SK-N-SH treated with all-trans-retinoic acid at 6 μM for 48 hours (cell line): ENCODE data around the gene NEUROG1.

ENCODE experiments used
- ATAC-seq: fragments of 200-7000 bp; cut with Tn5 transposase; 3 replicates; pipeline ENCODE4 v1.9.1; 2020; ENCODE audit warnings: mild to moderate bottlenecking, moderate library complexity
- ARNTL ChIP-seq: fragments of 450-650 bp; formaldehyde crosslinking; IDR thresholded peaks from 2 replicates; pipeline ENCODE4 v1.5.0; 2020; ENCODE audit warnings: low read depth, mild to moderate bottlenecking, moderate library complexity, borderline replicate concordance
- CREB5 ChIP-seq: fragments of 250-450 bp; sonication (Bioruptor Pico); IDR thresholded peaks from 2 replicates; pipeline ENCODE4 v1.5.1; 2020; ENCODE audit warnings: low read depth, mild to moderate bottlenecking, moderate library complexity
- CSDC2 ChIP-seq: fragments of 250-450 bp; sonication (Bioruptor Pico); IDR thresholded peaks from 2 replicates; pipeline ENCODE4 v1.5.0; 2020; ENCODE audit warnings: mild to moderate bottlenecking, moderate library complexity
- GLIS3 ChIP-seq: fragments of 250-450 bp; sonication (Bioruptor Pico); IDR thresholded peaks from 2 replicates; pipeline ENCODE4 v1.5.0; 2020; ENCODE audit warnings: mild to moderate bottlenecking, moderate library complexity
- ISL1 ChIP-seq: fragments of 250-450 bp; sonication (Bioruptor Pico); IDR thresholded peaks from 2 replicates; pipeline ENCODE4 v2.1.2; 2022; ENCODE audit warnings: mild to moderate bottlenecking, moderate library complexity
- OSR1 ChIP-seq: fragments of 250-450 bp; sonication (Bioruptor Pico); IDR thresholded peaks from 2 replicates; pipeline ENCODE4 v1.8.0; 2022; ENCODE audit warnings: moderate library complexity, mild to moderate bottlenecking, inconsistent platforms
- PPARA ChIP-seq: fragments of 250-450 bp; sonication (Bioruptor Pico); IDR thresholded peaks from 2 replicates; pipeline ENCODE4 v1.5.0; 2020; ENCODE audit warnings: mild to moderate bottlenecking, borderline replicate concordance
- SNAI2 ChIP-seq: fragments of 250-450 bp; sonication (Bioruptor Pico); IDR thresholded peaks from 2 replicates; pipeline ENCODE4 v1.5.0; 2020; ENCODE audit warnings: mild to moderate bottlenecking, moderate library complexity
- TCF4 ChIP-seq: fragments of 250-450 bp; sonication (Bioruptor Pico); IDR thresholded peaks from 2 replicates; pipeline ENCODE4 v1.8.0; 2021; ENCODE audit warnings: mild to moderate bottlenecking, moderate library complexity, borderline replicate concordance
- TOX ChIP-seq: fragments of 250-450 bp; sonication (Bioruptor Pico); IDR thresholded peaks from 2 replicates; pipeline ENCODE4 v1.8.0; 2021; ENCODE audit warnings: mild to moderate bottlenecking, moderate library complexity, borderline replicate concordance
- TSHZ2 ChIP-seq: fragments of 250-450 bp; sonication (Bioruptor Pico); IDR thresholded peaks from 2 replicates; pipeline ENCODE4 v1.5.0; 2020; ENCODE audit warnings: mild to moderate bottlenecking, moderate library complexity
- ZC3H10 ChIP-seq: fragments of 250-450 bp; sonication (Bioruptor Pico); IDR thresholded peaks from 2 replicates; pipeline ENCODE4 v1.5.1; 2021; ENCODE audit warnings: mild to moderate bottlenecking, moderate library complexity
- ZFP3 ChIP-seq: fragments of 250-450 bp; sonication (Bioruptor Pico); IDR thresholded peaks from 2 replicates; pipeline ENCODE4 v1.5.0; 2020; ENCODE audit warnings: mild to moderate bottlenecking, moderate library complexity
- ZFP30 ChIP-seq: fragments of 450-650 bp; formaldehyde crosslinking; IDR thresholded peaks from 2 replicates; pipeline ENCODE4 v1.5.0; 2022; ENCODE audit warnings: mild to moderate bottlenecking, moderate library complexity
- ZNF565 ChIP-seq: fragments of 450-650 bp; formaldehyde crosslinking; conservative IDR thresholded peaks from 2 replicates; pipeline ENCODE4 v1.5.0; 2020; ENCODE audit warnings: low read depth, mild to moderate bottlenecking, moderate library complexity
- ZNF70 ChIP-seq: fragments of 450-650 bp; formaldehyde crosslinking; IDR thresholded peaks from 2 replicates; pipeline ENCODE4 v1.5.0; 2020; ENCODE audit warnings: mild to moderate bottlenecking, moderate library complexity
- ZNF8 ChIP-seq: fragments of 450-650 bp; formaldehyde crosslinking; IDR thresholded peaks from 2 replicates; pipeline ENCODE4 v1.5.0; 2020; ENCODE audit warnings: mild to moderate bottlenecking, moderate library complexity
- TF ChIP-seq, protein P1 (sequence below): fragments of 250-450 bp; sonication (Bioruptor Pico); IDR thresholded peaks from 2 replicates; pipeline ENCODE4 v1.8.0; 2020; ENCODE audit warnings: mild to moderate bottlenecking, moderate library complexity, borderline replicate concordance
- TF ChIP-seq, protein P2 (sequence below): fragments of 250-450 bp; sonication (Bioruptor Pico); IDR thresholded peaks from 2 replicates; pipeline ENCODE4 v1.5.1; 2021; ENCODE audit warnings: mild to moderate bottlenecking, moderate library complexity

The NEUROG1 gene

DNA sequence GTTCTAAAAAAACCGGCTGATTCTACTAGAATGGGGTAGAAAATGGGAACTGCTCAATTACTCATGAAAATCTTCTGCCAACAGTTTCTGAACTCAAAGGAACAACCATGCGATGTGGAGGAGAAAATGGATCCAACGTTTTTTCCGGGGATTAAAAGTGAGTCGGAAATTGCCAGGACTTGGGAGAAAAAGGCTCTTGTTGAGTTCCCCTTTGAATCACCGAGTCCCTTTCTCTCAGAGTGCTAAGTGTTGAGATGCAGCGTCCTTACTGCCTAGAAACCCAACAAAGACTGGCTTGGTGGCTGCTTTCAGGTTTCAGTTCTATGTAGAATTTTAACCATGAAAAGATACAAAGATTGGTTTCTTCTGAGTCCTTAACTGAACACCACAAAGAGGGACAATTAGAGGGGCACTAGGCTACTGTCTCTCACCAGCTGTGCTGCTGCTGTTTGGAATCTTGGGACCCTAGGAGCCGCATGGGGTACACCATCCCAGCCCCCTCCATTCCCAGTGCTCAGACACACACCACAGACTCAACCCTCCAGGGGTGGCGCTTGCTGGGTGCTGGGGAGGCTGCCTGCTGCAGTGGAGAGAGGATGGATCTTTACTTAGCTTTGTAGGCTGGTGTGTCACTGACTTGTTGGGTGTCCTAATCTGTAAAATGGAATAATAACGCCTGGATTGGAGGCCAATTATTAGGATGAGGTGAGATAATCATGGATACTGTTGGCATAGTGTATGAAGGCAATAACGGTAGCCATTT, 21.5 kb upstream of the NEUROG1 start:
- TF ChIP-seq, protein P1, sequence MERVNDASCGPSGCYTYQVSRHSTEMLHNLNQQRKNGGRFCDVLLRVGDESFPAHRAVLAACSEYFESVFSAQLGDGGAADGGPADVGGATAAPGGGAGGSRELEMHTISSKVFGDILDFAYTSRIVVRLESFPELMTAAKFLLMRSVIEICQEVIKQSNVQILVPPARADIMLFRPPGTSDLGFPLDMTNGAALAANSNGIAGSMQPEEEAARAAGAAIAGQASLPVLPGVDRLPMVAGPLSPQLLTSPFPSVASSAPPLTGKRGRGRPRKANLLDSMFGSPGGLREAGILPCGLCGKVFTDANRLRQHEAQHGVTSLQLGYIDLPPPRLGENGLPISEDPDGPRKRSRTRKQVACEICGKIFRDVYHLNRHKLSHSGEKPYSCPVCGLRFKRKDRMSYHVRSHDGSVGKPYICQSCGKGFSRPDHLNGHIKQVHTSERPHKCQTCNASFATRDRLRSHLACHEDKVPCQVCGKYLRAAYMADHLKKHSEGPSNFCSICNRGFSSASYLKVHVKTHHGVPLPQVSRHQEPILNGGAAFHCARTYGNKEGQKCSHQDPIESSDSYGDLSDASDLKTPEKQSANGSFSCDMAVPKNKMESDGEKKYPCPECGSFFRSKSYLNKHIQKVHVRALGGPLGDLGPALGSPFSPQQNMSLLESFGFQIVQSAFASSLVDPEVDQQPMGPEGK (CRISPR knock-in tag), result no peak
- TF ChIP-seq TSHZ2 (CRISPR knock-in tag), result no peak
- TF ChIP-seq, protein P2, sequence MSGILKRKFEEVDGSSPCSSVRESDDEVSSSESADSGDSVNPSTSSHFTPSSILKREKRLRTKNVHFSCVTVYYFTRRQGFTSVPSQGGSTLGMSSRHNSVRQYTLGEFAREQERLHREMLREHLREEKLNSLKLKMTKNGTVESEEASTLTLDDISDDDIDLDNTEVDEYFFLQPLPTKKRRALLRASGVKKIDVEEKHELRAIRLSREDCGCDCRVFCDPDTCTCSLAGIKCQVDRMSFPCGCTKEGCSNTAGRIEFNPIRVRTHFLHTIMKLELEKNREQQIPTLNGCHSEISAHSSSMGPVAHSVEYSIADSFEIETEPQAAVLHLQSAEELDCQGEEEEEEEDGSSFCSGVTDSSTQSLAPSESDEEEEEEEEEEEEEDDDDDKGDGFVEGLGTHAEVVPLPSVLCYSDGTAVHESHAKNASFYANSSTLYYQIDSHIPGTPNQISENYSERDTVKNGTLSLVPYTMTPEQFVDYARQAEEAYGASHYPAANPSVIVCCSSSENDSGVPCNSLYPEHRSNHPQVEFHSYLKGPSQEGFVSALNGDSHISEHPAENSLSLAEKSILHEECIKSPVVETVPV (CRISPR knock-in tag), result no peak
- no peak for TF ChIP-seq ZFP30
- TF ChIP-seq ZNF8, result no peak
- no peak for TF ChIP-seq ARNTL (CRISPR knock-in tag)
- no peak for TF ChIP-seq OSR1 (CRISPR knock-in tag)
- no peak for TF ChIP-seq TCF4 (CRISPR knock-in tag)
- no peak for TF ChIP-seq PPARA (CRISPR knock-in tag)
- no peak for TF ChIP-seq GLIS3 (CRISPR knock-in tag)
- no peak for TF ChIP-seq SNAI2 (CRISPR knock-in tag)
- no peak for TF ChIP-seq ZNF70
- no peak for TF ChIP-seq ISL1
- TF ChIP-seq TOX (CRISPR knock-in tag), result no peak
- no peak for ATAC-seq

DNA sequence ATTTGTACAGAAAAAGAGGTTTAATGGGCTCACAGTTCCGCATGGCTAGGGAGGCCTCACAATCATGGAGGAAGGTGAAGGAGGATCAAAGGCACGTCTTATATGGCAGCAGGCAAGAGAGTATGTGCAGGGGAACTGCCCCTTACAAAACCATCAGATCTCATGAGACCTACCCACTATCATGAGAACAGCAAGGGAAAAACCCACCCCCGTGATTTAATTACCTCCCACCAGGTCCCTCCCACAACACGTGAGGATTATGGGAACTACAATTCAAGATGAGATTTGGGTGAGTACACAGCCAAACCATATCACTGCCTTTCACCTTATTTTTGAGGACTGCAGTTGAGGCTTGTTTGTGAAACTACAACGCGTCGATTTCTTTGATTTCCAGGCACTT, 20.9 kb upstream of the NEUROG1 start:
- TF ChIP-seq, protein P2 (CRISPR knock-in tag), result no peak
- TF ChIP-seq CSDC2 (CRISPR knock-in tag) (no peak), PPARA (CRISPR knock-in tag) (no peak), CREB5 (CRISPR knock-in tag) (no peak), ZFP3 (CRISPR knock-in tag) (no peak), ZFP30 (no peak), SNAI2 (CRISPR knock-in tag) (no peak), ZNF565 (CRISPR knock-in tag) (no peak), ZNF8 (no peak), TCF4 (CRISPR knock-in tag) (no peak), ZNF70 (no peak), ISL1 (no peak)
- ATAC-seq, result no peak

DNA sequence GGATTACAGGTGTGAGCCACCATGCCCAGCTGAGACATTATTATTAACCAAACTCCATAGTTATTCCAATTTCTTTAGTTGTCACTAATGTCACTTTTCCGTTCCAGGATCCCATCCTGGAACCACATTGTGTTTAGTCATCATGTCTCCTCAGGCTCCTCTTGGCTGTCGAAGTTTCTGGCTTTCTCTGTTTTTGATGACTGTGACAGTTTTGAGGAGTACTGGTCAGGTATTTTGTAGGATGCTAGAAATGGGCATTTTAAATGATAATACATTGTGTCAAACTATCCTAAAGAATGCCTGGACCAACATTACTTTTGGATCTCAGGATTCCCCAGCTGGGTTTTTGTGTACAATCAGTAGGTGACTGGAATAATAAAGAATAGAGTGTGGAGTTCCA, 19.8 kb upstream of the NEUROG1 start:
- no peak for ATAC-seq
- no peak for TF ChIP-seq TSHZ2 (CRISPR knock-in tag)
- no peak for TF ChIP-seq ZC3H10
- no peak for TF ChIP-seq CREB5 (CRISPR knock-in tag)
